HG02763 (cell line): Measurements from ENCODE around the gene SLIT3.
"Not testable (repeated sequence)": the region's sequence is repeated elsewhere in the genome, so short reads cannot be mapped to it uniquely, and the experiment has no call there.

Source experiments
- ATAC-seq: cut with Tn5 transposase; IDR thresholded peaks from one replicate; pipeline ENCODE4 v1.9.1; 2021; ENCODE audit warnings: mild to moderate bottlenecking, moderate library complexity; ENCODE audit not compliant: unreplicated experiment

Gene SLIT3

DNA sequence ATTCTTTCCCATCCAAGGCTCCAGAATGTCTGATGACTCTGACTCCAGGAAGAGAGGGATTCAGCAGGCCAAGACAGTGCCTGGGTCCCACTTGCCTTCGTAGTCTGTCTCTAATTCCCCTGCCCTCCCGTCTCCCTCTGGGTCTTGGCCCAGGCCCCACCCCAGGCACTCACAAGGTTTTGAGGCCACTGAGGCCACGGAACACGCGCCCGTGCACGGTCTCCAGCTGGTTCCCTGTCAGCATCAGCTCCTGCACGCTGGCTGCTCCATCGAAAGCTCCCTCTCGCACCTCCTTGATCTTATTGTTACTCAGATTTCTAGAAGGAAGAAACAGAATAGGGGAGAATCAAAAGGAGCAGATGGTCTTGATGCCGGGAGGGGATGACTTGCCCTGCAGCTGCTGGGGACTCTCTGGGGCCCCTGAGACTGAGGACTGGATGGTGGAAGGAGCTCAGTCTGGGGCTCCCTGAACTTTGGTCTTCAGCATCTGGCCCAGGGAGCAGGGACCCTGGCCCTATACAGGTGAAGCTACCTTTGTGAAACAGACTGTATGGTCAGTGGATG, 547.2 kb downstream of the SLIT3 start:
- ATAC-seq = no peak

GRCh38 chr5:168752416-168753190, 548.3 kb downstream of the SLIT3 start:
- no peak for ATAC-seq

DNA sequence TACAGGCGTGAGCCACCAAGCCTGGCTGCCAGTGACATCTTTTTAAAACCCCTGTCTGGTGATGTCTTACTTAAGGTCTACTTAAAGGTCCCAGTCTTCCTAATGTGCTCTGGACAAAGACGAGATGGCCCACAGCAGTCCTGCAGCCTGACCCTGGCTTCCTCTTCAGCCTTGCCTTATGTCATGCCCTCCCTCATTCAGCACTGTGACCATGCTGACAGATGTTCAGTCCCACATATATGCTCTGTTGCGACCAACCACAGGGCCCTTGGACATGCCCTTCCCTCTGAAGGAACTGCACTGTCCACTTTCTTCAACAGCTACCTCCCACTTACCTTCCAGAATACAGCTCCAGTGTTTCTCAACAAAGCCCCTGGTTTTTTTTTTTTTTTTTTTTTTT, 548.9 kb downstream of the SLIT3 start:
- ATAC-seq = no peak

DNA sequence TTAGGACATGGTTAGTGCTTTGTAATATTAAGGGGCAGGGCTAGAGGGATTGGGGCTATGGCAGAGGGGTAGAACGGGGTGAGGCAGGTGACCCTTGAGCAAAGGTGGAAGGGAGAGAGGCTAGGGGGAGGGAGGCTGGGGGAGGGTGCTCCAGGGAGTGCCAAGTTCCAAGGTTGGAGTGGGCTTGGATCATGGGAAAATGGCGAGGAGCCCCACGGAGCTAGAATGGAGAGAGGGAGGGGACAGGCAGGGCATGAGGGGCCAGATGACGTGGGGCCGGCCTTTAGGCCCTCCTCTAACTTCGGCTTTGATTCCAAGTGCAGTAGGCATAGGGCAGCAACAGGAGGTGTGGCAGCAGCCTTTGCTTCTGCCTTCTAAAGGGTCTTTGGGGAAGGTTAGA, 550.0 kb downstream of the SLIT3 start:
- no peak for ATAC-seq

GRCh38 chr5:168749391-168750100, 551.4 kb downstream of the SLIT3 start:
- ATAC-seq = no peak

- ATAC-seq = no peak
Measured at GRCh38 chr5:168747987-168748777, 552.8 kb downstream of the SLIT3 start.

DNA sequence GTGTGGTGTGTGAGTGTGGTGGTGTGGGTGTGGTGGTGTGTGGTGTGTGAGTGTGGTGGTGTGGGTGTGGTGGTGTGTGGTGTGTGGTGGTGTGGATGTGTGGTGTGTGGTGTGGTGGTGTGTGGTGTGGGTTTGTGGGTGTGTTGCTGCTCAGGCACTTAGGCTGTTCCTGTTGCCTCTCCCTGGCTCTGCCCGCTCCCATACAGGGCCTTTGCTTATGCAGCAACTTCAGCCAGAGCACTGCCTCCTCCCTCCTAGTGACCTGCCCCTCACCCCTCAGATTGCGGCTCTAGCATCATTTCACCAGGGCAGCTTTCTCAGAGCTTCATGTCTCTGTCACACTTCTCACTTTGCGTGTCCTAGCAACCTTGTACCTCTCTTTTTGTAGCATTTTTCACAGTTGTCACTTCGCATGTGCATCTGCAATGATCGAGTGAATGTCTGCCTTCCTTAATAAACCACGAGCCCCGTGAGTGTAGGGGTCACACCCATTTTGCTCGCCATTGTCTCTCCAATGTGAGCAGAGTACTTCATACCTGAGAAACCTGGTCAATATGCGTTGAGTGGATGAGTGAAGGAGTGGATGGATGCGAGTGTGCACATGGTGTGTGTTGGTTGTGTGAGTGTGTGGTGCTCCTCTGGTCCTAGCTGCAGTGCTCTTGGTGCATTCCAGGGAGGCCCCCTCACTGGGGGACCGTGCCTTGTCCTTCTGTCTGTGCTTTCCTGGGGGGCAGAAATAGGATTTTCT, 553.9 kb downstream of the SLIT3 start:
- no peak for ATAC-seq

DNA sequence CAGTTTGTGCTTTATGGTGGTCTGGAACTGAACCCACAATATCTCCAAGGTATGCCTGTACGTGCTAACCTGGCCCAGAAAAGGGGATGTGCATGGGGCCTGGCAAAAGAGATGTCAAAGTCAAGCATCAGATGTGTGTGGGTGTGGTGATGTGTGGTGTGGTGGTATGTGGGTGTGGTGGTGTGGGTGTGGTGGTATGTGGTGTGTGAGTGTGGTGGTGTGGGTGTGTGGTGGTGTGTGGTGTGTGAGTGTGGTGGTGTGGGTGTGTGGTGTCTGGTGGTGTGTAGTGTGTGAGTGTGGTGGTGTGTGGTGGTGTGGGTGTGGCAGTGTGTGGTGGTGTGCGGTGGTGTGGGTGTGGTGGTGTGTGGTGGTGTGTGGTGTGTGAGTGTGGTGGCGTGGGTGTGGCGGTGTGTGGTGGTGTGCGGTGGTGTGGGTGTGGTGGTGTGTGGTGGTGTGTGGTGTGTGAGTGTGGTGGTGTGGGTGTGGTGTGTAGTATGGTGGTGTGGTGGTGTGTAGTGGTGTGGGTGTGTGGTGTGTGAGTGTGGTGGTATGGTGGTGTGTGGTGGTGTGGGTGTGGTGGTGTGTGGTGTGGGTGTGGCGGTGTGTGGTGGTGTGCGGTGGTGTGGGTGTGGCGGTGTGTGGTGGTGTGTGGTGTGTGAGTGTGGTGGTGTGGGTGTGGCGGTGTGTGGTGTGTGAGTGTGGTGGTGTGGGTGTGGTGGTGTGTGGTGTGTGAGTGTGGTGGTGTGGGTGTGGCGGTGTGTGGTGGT, 554.6 kb downstream of the SLIT3 start:
- not testable (repeated sequence) for ATAC-seq

DNA sequence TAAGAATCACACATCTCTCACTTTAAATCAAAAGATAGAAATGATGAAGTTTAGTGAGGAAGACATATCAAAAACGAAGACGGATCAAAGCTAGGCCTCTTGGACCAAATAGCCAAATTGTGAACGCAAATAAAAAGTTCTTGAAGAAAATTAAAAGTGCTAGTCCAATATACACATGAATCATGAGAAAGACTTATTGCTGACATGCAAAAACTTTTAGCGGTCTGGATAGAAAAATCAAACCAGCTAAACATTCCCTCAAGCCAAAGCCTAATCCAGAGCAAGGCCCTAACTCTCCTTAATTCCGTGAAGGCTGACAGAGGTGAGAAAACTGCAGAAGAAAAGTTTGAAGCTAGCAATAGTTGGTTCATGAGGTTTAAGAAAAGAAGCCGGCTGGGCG, 557.3 kb downstream of the SLIT3 start:
- ATAC-seq = no peak

DNA sequence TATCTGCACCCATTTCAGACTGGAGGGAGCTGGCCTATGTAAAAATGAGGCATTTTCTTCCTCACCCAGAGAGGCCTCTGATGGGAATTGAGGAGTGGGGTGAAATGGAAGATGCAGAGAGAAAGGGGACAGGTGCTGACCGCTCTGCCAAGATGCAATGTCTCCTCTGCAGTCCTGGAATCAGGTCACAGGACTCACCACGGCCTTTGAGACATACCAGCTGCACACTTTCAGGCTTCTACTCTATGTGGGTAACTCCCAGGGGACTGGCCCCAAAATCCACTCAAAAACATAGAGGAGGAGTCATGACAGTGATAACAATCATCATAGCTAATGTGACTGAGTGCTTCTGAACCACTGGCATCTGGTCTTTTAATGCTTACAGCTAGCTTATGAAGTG, 558.6 kb downstream of the SLIT3 start:
- ATAC-seq = not testable (repeated sequence)

GRCh38 chr5:168740811-168741213, 560.1 kb downstream of the SLIT3 start:
- ATAC-seq = no peak

DNA sequence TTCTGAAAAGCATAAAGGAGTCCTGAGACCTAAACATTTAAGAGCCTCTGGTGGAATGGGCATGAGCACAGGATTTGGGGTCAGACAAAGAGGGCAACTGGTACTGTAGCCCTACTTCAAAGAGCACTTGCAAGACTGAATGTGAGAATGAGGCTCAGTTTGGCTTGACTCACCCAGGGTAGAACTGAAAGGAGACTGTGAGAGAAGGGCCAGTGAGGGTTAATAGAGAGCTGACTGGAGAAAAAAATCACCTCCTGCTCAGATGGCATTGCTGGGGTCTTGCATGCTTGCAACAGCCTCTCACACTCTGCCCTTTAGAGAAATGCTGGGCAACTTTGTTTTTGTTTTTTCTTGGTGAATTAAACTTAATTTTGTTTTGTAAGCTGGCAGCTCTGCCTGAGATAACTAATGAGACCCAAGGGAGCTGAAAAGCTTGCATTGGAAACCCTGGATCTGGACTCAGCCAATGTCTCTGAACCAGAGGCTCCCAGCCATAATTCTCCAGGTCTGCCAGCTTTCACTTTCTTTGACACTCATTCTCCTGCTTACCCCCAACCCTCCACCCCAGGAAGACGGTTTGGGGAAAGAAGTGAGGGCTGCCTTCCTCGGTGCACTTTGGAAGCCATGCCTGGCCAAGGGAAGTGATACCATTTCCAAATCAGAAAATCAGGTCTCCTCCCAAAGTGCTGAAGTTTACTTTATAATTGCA, 560.7 kb downstream of the SLIT3 start:
- no peak for ATAC-seq

DNA sequence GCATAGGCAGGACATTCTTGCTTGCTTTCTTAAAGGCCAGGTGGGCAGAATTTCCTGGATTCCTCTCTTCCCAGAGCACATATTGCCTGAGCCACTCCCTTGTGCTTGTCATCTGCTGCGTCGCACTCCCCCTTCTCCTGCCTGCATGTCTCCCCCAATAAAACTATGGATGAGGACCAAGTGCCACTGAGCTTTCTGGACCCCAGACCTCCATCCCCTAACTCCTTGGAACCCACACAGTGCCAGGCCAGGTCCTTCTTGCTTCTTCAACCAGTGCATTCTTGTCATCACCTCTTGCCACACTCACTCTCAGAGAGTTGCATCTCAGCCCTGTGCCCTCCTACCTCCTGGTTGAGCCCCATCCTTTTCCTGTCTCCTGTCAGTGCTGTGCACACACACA, 563.9 kb downstream of the SLIT3 start:
- no peak for ATAC-seq

DNA sequence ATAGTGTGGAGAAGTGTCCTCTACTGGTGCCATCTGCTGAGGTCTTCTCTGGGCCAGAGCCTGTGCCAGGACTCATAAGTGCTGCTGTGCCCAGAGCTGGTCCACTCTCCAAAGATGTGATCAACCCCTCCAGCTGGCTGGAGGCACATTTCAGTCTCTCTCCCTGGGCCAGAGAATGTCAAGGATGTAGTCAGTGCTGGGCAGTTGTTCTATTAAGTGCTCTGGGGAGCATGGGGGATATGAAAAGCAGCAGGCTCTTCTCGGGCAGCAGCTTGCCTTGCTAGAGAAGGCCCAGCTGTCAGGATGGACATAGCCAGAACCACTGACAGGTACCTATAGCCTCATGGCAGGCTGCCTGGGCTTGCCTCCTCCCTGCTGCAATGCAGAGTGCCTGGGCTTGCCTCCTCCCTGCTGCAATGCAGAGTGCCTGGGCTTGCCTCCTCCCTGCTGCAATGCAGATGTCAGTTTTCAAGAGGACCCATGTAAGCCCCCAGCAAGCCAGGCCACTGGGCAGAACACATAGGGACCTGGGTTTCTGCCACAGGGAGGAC, 564.6 kb downstream of the SLIT3 start:
- no peak for ATAC-seq

DNA sequence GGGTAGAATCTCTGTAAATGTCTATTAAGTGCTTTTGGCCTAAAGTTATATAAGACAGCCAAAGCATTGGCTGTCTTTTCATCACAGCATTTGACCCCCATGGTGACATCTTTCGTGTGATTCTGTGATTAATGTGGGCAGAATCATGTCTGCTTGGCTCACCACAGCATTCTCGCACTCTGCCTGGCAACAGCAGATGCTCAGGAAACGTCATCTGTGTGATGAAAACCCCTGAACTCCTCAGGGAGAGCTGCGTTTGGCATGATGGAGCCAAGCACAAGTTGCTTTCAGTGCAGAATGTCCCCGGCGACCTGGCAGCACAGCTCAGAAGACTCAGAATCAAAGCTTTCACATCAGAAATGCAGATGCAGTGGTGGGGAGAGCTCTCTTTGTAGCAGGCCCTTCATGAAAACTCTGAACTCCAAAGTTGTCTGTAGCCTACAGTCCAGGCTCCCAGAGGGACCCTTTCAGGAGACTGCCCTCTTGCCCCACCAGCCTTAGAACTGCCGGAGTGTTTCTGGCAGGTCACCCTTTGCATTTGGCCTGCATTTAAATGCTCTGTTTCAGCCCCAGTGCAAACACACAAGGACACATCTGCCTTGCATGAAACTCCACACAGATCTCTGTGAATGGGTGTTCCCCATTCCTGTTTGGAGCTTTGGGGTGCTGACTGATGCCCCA, 566.2 kb downstream of the SLIT3 start:
- ATAC-seq = no peak

GRCh38 chr5:168734119-168734518, 566.8 kb downstream of the SLIT3 start:
- ATAC-seq = no peak

DNA sequence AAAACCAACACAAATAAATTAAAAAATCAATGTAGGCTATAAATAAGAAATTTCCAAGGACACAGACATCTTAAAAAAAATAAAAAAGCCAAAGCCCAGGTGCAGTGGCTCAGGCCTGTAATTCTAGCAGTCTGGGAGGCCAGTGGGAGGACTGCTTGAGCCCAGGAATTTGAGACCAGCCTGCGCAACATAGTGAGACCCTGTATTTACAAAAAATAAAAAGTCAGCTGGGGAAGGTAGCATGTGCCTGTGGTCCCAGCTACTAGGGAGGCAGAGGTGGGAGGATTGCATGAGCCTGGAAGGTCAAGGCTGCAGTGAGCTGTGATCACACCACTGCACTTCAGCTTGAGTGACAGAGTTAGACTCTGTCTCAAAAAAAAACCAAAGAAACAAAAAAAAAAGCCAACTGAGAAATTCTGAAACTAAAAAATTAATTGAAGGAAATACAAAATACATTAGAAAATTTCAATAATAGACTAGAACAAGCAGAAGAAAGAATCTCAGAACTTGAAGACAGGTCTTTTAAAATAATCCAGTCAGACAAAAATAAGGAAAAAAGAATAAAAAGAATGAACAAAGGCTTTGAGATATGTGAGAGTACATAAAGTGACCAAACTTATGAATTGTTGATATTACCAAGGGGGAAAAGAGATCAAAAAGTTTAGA, 572.3 kb downstream of the SLIT3 start:
- ATAC-seq = no peak

DNA sequence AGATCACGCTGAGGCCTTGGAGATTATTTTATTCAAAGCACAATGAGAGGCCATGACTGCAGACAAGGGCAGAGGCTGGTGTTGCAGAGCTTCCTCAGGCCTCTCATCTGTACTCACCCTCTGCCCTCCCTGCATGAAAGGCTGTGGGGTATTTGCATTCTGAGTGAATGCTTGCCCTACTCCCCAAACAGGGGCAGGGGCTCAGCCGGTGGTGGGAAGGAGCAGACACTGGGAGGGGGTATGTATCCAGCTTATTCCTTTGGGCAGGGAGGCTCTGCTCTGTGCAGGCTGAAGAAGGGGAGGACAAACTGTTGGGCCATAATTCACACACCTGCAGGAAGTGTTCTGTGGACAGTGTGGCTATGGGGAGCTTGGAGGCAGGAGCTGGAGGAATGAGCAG, 573.4 kb downstream of the SLIT3 start:
- no peak for ATAC-seq
